Colonic mucosa (tissue), 4 donors: ENCODE measurements around the gene C8G. TPM values are rescaled to one million over a fixed set of nuclear protein-coding genes. Genes with fewer than 3 reads are reported as not detected.

Source experiments
- DNase-seq: peaks from one replicate; pipeline ENCODE4 v3.0.0-alpha.2; 2020
- H3K27ac ChIP-seq: fragments of 200-600 bp; one replicate; pipeline ENCODE4 v1.8.0; 2021
- H3K27me3 ChIP-seq: fragments of 200-600 bp; one replicate; pipeline ENCODE4 v1.8.0; 2021
- H3K36me3 ChIP-seq: fragments of 200-600 bp; one replicate; pipeline ENCODE4 v1.8.0; 2021
- H3K4me1 ChIP-seq: fragments of 200-600 bp; one replicate; pipeline ENCODE4 v1.8.0; 2021; ENCODE audit warnings: mild to moderate bottlenecking
- H3K4me3 ChIP-seq: fragments of 200-600 bp; one replicate; pipeline ENCODE4 v1.8.0; 2021
- H3K9ac ChIP-seq, 2 donors: one replicate each; pipeline ENCODE4 v1.7.0; 2013; ENCODE audit warnings: control low read depth in 2 of 2, low read depth in 2 of 2, low read length in 2 of 2
- H3K9me3 ChIP-seq: fragments of 200-600 bp; one replicate; pipeline ENCODE4 v1.8.0; 2021
- CTCF ChIP-seq: fragments of 200-600 bp; IDR thresholded peaks from one replicate; pipeline ENCODE4 v1.8.0; 2022; ENCODE audit warnings: antibody characterized with exemption, mild to moderate bottlenecking
- intact Hi-C: fragments of 100-400 bp; cut with DNase I; formaldehyde crosslinking; loops from one replicate; pipeline ENCODE4 v1.14.1; 2022
- total RNA-seq, 2 donors: library from RNA; stranded (reverse); fragmentation: NEBNext Ultra II Directional in 1 of 2; extraction: Animal tissue kit (Norgen Biotek cat#: 25700) in 1 of 2; gene quantifications; one replicate each; pipeline ENCODE4 v1.2.1, GENCODE V29; 2021
- donor health status: healthy.
- donor health status: DM: no; HTN: no; CAD: no.
- donor health status: DM: no; HTN: no; CAD: no.

C8G gene
- total RNA-seq, 2 donors from 2014 or later = 5.3 to 11.9 TPM

GRCh38 chr9:136991993-136992818, 47.2 kb downstream of the C8G start, which contains the start of gene PAXX:
TSS of gene PAXX (plus strand) at chr9:136992422. CDS start at chr9:136992444, 22 bp downstream.
- H3K27me3 ChIP-seq = no peaks in the 10 kb centered on the region
- no peaks in the 10 kb centered on the region for H3K36me3 ChIP-seq
- TF ChIP-seq CTCF = no peak
- peaks cover 15% of the 10 kb centered on the region for H3K4me1 ChIP-seq
- peak within 1 kb of the TSS; percentile 74 for H3K4me3 ChIP-seq
- no peaks in the 10 kb centered on the region for H3K9me3 ChIP-seq
- DNase-seq = peak; percentile 95
- H3K27ac ChIP-seq = peak within 1 kb of the TSS; percentile 95
- H3K9ac ChIP-seq = peak within 1 kb of the TSS; percentile 77 to 87
- intact Hi-C loops = no loop called here

- Histone ChIP-seq H3K27me3 (no peaks in the 10 kb centered on the region), H3K4me3 (peak overlapping the region; percentile 74), H3K9ac (peak overlapping the region; percentile 77 to 87), H3K27ac (peak overlapping the region; percentile 95), H3K36me3 (no peaks in the 10 kb centered on the region), H3K9me3 (no peaks in the 10 kb centered on the region), H3K4me1 (peaks cover 18% of the 10 kb centered on the region)
- no peak for TF ChIP-seq CTCF
- DNase-seq = no peak
- intact Hi-C loops = no loop called here
Observed at GRCh38 chr9:136992819-136993369, 47.9 kb downstream of the C8G start.

- TF ChIP-seq CTCF = no peak
- Histone ChIP-seq H3K27ac (no peak overlapping the region), H3K27me3 (no peaks in the 10 kb centered on the region), H3K9me3 (no peaks in the 10 kb centered on the region), H3K9ac (no peak overlapping the region), H3K4me1 (peaks cover 18% of the 10 kb centered on the region), H3K36me3 (no peaks in the 10 kb centered on the region), H3K4me3 (no peak overlapping the region)
- no peak for DNase-seq
- intact Hi-C loops = no loop called here
Observed at GRCh38 chr9:136994180-136994887, 49.3 kb downstream of the C8G start.

GRCh38 chr9:136994888-136995230, 49.8 kb downstream of the C8G start:
- intact Hi-C loops = no loop called here
- Histone ChIP-seq H3K4me1 (peaks cover 18% of the 10 kb centered on the region), H3K27me3 (no peaks in the 10 kb centered on the region), H3K4me3 (no peak overlapping the region), H3K27ac (no peak overlapping the region), H3K9me3 (no peaks in the 10 kb centered on the region), H3K36me3 (no peaks in the 10 kb centered on the region), H3K9ac (no peak overlapping the region)
- TF ChIP-seq CTCF = no peak
- DNase-seq = no peak

GRCh38 chr9:136995362-136995761, 50.3 kb downstream of the C8G start:
- H3K4me1 ChIP-seq = peaks cover 18% of the 10 kb centered on the region
- H3K4me3 ChIP-seq = no peak overlapping the region
- intact Hi-C loops = no loop called here
- no peak for DNase-seq
- no peaks in the 10 kb centered on the region for H3K9me3 ChIP-seq
- no peak overlapping the region for H3K27ac ChIP-seq
- H3K9ac ChIP-seq = no peak overlapping the region
- no peaks in the 10 kb centered on the region for H3K36me3 ChIP-seq
- no peak for TF ChIP-seq CTCF
- no peaks in the 10 kb centered on the region for H3K27me3 ChIP-seq
